ENCODE measurements around the gene AOX1.
"Not testable (repeated sequence)": the region's sequence is repeated elsewhere in the genome, so short reads cannot be mapped to it uniquely, and the experiment has no call there.

The AOX1 gene

DNA sequence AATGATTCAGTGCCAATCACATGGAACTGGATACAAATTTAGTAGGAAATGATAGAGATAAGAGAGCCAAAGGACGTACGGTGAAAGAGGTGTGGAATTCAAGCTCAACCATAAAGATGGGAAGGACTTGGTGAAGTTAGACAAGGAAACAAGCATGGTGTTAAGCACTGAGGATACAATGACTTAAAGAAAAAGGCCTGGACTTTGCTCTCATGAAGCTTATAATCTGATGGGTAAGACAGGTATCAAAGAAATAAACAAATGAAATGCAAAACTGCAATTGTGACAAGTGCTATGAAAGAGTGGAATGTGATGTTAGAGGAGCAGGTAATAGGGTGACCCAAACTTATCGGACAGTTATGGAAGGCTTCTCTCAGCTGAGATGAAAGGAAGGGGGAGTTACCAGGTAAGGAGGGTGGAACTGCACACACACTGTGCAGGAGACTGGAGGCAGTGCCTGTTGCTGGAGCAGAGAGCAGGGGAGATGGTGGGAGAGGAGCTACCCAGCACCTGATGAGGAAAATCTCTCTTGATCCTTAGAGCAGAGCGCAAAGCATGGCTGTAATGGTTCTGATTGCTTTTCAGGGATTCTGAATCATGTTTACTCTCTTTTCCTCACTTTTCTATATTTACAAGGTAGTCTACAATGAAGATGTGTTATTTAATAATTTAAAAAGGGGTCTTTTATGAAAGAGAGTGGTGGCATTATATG lies 118.3 kb downstream of the AOX1 start:
- peak in 1 of 5 donors; percentile 11 for DNase-seq

DNA sequence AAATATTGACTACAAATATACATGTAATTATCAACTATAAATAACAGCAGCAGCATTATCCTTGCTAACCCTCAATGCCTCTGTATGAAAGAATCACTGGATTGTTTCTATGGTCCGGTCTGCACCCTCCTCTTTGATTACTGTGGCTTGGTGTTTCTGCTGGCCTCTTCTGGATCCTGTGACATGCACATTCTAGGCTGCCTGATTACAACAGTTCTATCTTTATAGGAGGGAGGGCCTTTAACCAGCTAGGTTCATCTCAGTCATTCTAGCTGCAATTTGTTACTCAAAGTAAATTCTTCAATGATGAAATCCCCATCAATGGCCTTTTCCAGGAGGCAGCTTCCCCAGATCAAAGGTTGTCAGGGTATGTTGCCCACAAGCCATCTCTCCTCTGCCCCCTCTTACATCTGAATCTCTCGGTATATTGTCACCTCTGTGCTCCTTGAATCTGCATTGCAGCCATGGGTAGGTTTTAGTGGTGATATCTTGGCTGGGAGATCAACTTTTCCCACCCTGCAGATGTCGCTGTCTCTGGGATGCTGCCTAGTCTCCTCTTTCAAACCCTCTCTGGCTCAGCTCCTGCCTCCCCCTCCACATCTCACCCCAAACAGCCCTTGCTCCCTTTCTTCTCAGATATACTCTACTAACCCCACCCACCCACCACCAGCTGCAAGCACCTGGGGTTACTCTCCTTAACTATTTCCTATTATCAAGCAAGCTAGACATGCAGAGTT lies 119.7 kb downstream of the AOX1 start:
- no peak for DNase-seq

DNA sequence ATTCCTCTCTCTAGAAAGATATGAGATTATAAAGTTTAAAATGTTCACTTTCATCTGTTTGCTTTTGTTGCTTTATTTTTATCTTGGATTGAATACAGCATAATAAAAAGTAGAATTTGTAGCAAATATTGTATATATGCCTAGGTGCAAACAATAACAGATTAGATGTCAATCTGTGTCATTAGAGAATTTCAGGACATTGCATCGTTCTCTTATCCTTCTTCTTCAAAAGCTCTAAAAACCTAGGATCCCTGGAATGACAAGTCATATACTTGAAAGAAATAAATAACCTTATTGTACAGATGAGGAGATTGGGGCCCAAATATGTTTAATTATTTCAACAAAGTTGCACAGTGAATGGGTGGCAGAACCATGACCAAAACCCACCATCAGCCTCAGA lies 123.1 kb downstream of the AOX1 start:
- no peak for DNase-seq

DNA sequence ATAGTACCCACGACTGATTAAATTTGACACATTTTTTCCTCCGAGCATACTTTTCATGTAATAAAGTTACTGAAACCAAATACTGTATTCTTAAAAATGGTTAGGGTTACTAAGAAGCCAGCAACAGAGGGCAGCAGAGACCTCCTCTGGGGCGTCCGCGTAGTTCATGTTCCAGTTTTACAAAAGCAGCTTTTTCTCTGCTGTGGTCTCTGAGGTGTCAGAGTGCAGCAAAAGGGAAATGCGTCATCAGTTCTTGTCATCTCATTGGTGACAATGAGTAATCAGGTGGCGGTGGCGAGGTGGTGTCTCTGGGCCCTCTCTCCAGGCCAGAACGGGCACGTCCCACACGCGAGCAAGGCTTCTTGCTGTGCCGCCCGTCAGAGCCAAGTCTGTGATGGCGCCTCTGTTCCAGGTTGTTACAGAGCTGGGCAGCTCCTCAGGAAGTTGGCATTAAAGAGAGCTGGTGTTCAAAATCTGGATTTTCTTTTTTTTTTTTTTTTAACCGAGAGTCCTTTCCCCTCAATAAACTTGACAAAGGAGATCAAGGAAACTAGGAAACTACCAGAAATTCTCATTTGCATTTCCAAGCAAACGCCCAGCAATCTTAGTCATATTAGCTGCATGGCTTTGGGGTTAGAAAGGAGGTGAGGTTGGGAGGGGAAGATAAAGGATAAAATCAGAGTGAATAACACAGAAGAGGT lies 127.3 kb downstream of the AOX1 start:
- DNase-seq, result peak; percentile 83 to 99 (median 89)

DNA sequence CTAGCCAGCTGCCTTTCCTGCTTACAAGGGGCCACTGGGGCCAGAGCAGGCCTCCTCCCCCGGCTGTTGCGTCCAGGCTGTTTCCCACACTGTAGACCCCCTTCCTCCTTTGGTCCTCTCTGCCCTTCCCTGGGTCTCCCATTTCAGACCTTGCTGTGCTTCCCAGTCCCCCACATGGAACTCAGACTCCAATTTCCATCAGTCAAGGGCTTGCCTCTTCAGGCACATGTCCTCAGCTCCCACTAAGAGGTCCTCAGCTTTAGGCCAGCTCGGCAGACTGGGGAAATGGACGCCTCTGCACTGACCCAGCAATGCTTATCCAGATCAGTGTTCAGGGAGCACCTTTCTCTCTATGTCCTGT lies 127.9 kb downstream of the AOX1 start:
- DNase-seq, result no peak

DNA sequence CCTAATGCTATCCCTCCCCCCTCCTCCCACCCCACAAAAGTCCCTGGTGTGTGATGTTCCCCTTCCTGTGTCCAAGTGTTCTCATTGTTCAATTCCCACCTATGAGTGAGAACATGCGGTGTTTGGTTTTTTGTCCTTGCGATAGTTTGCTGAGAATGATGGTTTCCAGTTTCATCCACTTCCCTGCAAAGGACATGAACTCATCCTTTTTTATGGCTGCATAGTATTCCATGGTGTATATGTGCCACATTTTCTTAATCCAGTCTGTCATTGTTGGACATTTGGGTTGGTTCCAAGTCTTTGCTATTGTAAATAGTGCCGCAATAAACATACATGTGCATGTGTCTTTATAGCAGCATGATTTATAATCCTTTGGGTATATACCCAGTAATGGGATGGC lies 129.2 kb downstream of the AOX1 start:
- DNase-seq, result not testable (repeated sequence)

DNA sequence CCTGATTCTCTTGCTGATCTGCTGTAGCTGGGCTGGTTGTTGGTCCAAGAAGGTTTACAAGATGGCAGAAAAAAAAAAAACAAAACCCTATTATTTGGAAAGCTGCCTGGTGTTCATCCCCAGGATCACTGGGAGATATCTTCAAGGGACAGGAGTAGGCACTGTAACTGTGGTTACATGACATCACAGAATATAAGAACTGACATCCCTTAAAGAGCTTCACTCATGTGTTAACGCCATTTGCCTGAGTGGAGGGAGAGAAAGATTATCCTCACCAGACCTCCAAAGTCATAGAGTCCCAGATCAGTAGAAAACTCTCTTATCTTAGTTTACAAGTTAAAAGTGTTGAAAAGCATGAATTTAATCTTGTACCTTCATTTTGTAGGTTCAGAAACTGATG lies 130.6 kb downstream of the AOX1 start:
- DNase-seq, result no peak

Data from T-helper 1 cell (primary cell).